ENCODE results near the gene MLC1.

The MLC1 gene

GRCh38 chr22:50016988-50017700 lies 68.1 kb downstream of the MLC1 start:
- Mint-ChIP-seq H3K4me1 (peaks cover 5% of the 10 kb centered on the region), H3K27ac (no peak overlapping the region)
- peak; percentile 92 for DNase-seq

DNA sequence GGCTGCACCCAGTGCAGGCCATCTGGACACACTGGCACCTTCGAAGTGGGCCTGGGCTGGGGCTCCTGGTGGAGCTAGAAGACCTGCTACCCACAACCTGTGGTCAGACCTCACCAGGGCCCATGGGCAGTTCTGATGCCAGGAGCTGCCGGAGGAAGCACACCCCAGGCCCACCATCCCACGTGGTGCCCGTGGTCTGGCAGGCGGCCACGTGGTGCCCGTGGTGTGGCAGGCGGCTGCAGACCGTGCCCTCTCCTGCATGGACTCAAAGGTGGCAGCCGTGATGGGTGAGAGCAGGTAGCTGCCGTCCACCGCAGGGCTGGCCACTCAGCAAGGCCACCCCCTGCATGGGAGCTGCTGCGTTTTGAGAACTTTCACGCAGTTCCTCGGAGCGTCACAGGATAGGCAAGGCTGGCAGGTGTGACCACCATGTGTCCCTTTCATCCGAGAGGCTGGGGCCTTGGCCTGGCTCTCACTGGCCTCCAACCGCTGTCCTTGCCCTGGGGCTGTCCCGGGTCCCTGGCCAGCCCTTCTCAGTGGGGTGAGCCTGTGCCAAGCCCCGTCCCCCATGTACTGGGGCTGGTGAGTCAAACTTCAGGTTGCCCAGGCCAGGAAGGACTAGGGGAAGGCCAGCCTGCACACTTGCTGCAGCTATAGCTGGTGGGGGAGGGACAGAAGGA lies 68.8 kb downstream of the MLC1 start:
- Mint-ChIP-seq H3K4me1 (peaks cover 11% of the 10 kb centered on the region), H3K27me3 (peaks cover 2% of the 10 kb centered on the region)

More at GRCh38 chr22:50016988-50017700, 68.1 kb downstream of the MLC1 start:
- peak; percentile 86 for ATAC-seq
- H3K27me3 Mint-ChIP-seq: no peaks in the 10 kb centered on the region
- no peaks in the 10 kb centered on the region for H3K9me3 Mint-ChIP-seq
- no peaks in the 10 kb centered on the region for H3K36me3 Mint-ChIP-seq (ENCODE audit: low read depth)
- H3K4me3 Mint-ChIP-seq: no peak overlapping the region

DNA sequence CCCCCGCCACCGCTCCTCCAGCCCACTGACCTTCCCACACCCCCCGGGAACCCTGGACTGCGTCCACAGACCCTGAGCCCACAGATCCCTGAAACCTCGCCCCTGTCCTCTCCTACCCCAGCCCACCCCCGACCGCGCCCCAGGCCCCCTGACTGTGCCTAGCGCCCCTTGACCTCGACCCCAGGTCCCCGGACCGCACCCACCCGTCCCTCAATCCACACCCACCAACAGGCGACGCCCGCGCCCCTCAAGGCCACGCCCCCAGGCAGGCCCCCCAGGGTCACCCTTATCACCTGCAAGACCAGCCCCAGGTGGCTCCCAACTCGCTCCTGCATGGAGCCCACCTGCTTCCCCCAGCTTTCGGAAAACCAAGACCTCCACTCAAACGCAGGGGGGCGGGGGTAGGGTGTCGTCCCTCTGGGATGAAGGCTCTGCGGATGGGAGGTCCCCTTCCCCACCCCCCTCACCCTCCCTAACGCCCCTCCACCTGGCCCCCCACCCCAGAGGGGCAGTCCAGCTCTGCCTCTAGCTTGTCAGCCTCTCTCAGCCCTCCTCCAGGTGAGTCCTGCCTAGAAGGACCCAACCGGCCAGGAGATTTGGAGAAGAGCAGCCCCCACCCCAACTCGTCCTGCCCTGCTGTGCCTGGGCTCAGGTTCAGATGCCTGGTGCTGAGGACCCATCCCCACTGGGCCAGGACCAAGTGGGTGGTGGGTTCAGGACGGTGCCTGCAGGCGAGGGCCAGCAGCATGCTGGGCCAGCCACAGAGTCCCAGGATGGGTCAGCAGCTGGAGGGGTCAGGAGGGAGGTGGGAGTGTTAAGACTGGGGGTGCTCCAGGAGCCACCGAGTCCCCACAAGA lies 69.5 kb downstream of the MLC1 start:
- Mint-ChIP-seq H3K36me3 (ENCODE audit: low read depth) (no peaks in the 10 kb centered on the region), H3K27me3 (peaks cover 2% of the 10 kb centered on the region), H3K27ac (no peak overlapping the region), H3K4me3 (no peak overlapping the region), H3K9me3 (no peaks in the 10 kb centered on the region), H3K4me1 (peaks cover 15% of the 10 kb centered on the region)
- ATAC-seq (no peak), DNase-seq (no peak)

More for the DNA sequence above, 68.8 kb downstream of the MLC1 start:
- H3K27ac Mint-ChIP-seq: no peak overlapping the region
- H3K4me3 Mint-ChIP-seq: no peak overlapping the region
- no peaks in the 10 kb centered on the region for H3K36me3 Mint-ChIP-seq (ENCODE audit: low read depth)
- DNase-seq (no peak), ATAC-seq (no peak)
- H3K9me3 Mint-ChIP-seq: no peaks in the 10 kb centered on the region

- no peak for DNase-seq
- no peaks in the 10 kb centered on the region for H3K9me3 Mint-ChIP-seq
Measured at GRCh38 chr22:50014655-50015401, 70.4 kb downstream of the MLC1 start.

DNA sequence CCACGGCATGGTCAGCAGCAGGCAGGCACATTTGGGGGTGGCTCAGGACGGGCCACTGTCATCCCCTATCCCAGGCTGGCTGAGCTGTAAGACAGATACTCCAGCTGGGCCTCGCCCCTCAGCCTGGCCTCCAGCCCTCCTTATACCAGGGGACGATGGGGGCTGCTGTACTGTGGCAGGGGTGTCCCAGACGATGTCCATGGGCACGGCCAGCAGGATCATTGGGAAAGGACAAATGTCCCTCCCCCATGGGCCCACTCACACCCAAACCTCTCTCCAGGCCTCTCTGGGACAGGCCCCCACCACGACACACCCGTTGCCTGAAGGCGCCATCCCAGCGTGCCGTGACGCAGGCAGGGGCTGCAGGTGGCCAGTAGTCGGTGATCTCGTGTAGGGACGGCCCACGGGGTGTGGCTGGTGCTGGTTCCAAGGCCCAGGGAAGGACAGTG lies 71.1 kb downstream of the MLC1 start:
- Mint-ChIP-seq H3K9me3 (no peaks in the 10 kb centered on the region), H3K27ac (no peak overlapping the region), H3K4me1 (peaks cover 18% of the 10 kb centered on the region), H3K27me3 (peaks cover 6% of the 10 kb centered on the region), H3K4me3 (peak overlapping the region; percentile 46), H3K36me3 (ENCODE audit: low read depth) (no peaks in the 10 kb centered on the region)
- ATAC-seq (no peak), DNase-seq (no peak)

More at GRCh38 chr22:50014655-50015401, 70.4 kb downstream of the MLC1 start:
- ATAC-seq: no peak
- Mint-ChIP-seq H3K4me3 (no peak overlapping the region), H3K27ac (no peak overlapping the region), H3K27me3 (peaks cover 4% of the 10 kb centered on the region), H3K36me3 (ENCODE audit: low read depth) (no peaks in the 10 kb centered on the region), H3K4me1 (peaks cover 16% of the 10 kb centered on the region)

GRCh38 chr22:50012211-50013181 lies 72.7 kb downstream of the MLC1 start, which contains the start of gene IL17REL:
Gene IL17REL, minus strand, starts transcription at chr22:50012765. Its CDS starts 119 bp downstream, at chr22:50012646.
- H3K27ac Mint-ChIP-seq: peak within 1 kb of the TSS; percentile 73
- ATAC-seq: no peak
- peaks cover 18% of the 10 kb centered on the region for H3K4me1 Mint-ChIP-seq
- peaks cover 6% of the 10 kb centered on the region for H3K27me3 Mint-ChIP-seq
- peak within 1 kb of the TSS; percentile 46 for H3K4me3 Mint-ChIP-seq
- H3K36me3 Mint-ChIP-seq (ENCODE audit: low read depth): no peaks in the 10 kb centered on the region
- no peak for DNase-seq
- H3K9me3 Mint-ChIP-seq: no peaks in the 10 kb centered on the region

GRCh38 chr22:50011447-50012210 lies 73.6 kb downstream of the MLC1 start:
- no peak for DNase-seq
- H3K9me3 Mint-ChIP-seq: no peaks in the 10 kb centered on the region
- H3K4me3 Mint-ChIP-seq: peak overlapping the region; percentile 46
- ATAC-seq: no peak
- peaks cover 6% of the 10 kb centered on the region for H3K27me3 Mint-ChIP-seq
- H3K27ac Mint-ChIP-seq: peak overlapping the region; percentile 73
- peaks cover 18% of the 10 kb centered on the region for H3K4me1 Mint-ChIP-seq
- no peaks in the 10 kb centered on the region for H3K36me3 Mint-ChIP-seq (ENCODE audit: low read depth)

GRCh38 chr22:50010676-50011446 lies 74.4 kb downstream of the MLC1 start:
- H3K4me3 Mint-ChIP-seq: peak overlapping the region; percentile 46
- no peaks in the 10 kb centered on the region for H3K36me3 Mint-ChIP-seq (ENCODE audit: low read depth)
- H3K27ac Mint-ChIP-seq: peak overlapping the region; percentile 73
- peak; percentile 64 for DNase-seq
- H3K27me3 Mint-ChIP-seq: peaks cover 6% of the 10 kb centered on the region
- H3K4me1 Mint-ChIP-seq: peaks cover 21% of the 10 kb centered on the region
- no peaks in the 10 kb centered on the region for H3K9me3 Mint-ChIP-seq
- peak; percentile 51 for ATAC-seq

- no peaks in the 10 kb centered on the region for H3K36me3 Mint-ChIP-seq (ENCODE audit: low read depth)
- H3K9me3 Mint-ChIP-seq: no peaks in the 10 kb centered on the region
- ATAC-seq: no peak
- peak overlapping the region; percentile 34 for H3K4me3 Mint-ChIP-seq
- peaks cover 23% of the 10 kb centered on the region for H3K4me1 Mint-ChIP-seq
- H3K27ac Mint-ChIP-seq: peak overlapping the region; percentile 54
- peaks cover 6% of the 10 kb centered on the region for H3K27me3 Mint-ChIP-seq
- no peak for DNase-seq
Measured at GRCh38 chr22:50009765-50010675, 75.2 kb downstream of the MLC1 start.
